HUES48 (cell line): Measurements from ENCODE around the gene POU2AF1.

ENCODE experiments used
- H3K27ac ChIP-seq: one replicate; pipeline ENCODE4 v1.7.0; 2013; ENCODE audit warnings: low read depth, low read length, inconsistent platforms
- H3K27me3 ChIP-seq: 2 replicates; pipeline ENCODE4 v1.6.1; 2013; ENCODE audit warnings: mild to moderate bottlenecking, low read length; ENCODE audit not compliant: control insufficient read depth, insufficient read depth
- H3K36me3 ChIP-seq: 2 replicates; pipeline ENCODE4 v1.6.1; 2013; ENCODE audit warnings: low read length; ENCODE audit not compliant: control insufficient read depth, insufficient read depth
- H3K4me1 ChIP-seq: 2 replicates; pipeline ENCODE4 v1.6.1; 2013; ENCODE audit warnings: mild to moderate bottlenecking, low read length; ENCODE audit not compliant: control insufficient read depth, insufficient read depth
- H3K4me3 ChIP-seq: 2 replicates; pipeline ENCODE4 v1.5.1; 2013; ENCODE audit warnings: mild to moderate bottlenecking, low read depth, low read length
- H3K9ac ChIP-seq: 2 replicates; pipeline ENCODE4 v1.6.1; 2013; ENCODE audit warnings: mild to moderate bottlenecking, low read depth, low read length, moderate library complexity
- H3K9me3 ChIP-seq: 2 replicates; pipeline ENCODE4 v1.6.1; 2013; ENCODE audit warnings: low read length; ENCODE audit not compliant: control insufficient read depth, insufficient read depth

POU2AF1 gene

DNA sequence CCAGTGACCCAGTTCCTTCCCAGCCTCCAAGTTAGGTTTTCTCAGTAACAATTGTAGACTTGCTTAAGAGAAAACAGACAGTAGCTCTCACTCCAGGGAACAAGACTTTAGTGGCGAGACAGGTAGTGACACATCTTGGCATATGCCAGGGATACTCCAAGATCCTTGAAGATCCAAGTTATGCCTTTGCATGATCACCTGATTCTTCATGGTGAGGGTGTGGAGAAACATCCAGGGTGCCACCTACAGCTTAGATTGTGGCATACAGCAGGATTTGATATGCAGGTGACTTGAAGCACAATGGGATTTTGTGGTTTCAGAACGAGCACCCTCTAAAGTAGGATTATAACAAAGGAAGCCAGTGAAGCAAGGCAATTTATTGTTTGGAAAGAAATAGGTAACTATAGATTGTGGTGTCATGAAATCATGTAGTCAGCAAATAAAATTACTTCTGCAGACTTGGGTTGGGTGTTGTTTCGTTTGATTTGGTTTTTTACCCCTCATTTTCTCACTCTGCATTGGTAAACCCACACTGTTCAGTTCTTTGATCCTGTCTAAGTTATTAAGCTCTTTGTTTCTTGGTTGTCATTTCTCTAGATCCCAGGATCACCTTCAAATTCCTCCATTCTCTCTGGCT, 71.5 kb downstream of the POU2AF1 start:
- Histone ChIP-seq H3K4me3 (no peak overlapping the region), H3K4me1 (peaks cover 12% of the 10 kb centered on the region), H3K27me3 (no peaks in the 10 kb centered on the region), H3K36me3 (no peaks in the 10 kb centered on the region), H3K9ac (no peak overlapping the region), H3K27ac (no peak overlapping the region), H3K9me3 (no peaks in the 10 kb centered on the region)

DNA sequence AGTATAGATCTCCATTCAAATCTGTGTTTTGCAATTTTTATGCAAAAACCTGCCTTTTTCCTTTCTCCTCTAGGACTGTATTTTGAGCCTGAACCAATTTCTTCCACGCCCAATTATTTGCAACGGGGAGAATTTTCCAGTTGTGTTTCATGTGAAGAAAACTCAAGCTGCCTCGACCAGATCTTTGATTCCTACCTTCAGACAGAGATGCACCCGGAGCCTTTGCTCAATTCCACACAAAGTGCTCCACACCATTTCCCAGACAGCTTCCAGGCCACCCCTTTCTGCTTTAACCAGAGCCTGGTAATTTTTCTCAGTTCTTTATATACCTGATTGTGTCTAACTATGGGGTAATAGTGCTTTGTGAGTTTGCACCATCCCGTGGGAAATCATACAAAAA, 72.8 kb downstream of the POU2AF1 start:
- H3K9ac ChIP-seq: no peak overlapping the region
- no peak overlapping the region for H3K27ac ChIP-seq
- H3K36me3 ChIP-seq: no peaks in the 10 kb centered on the region
- 0 out of 2 replicates have a peak, but pooled peaks cover 3% of the 10 kb centered on the region for H3K27me3 ChIP-seq
- peaks cover 17% of the 10 kb centered on the region for H3K4me1 ChIP-seq
- no peaks in the 10 kb centered on the region for H3K9me3 ChIP-seq
- H3K4me3 ChIP-seq: no peak overlapping the region

DNA sequence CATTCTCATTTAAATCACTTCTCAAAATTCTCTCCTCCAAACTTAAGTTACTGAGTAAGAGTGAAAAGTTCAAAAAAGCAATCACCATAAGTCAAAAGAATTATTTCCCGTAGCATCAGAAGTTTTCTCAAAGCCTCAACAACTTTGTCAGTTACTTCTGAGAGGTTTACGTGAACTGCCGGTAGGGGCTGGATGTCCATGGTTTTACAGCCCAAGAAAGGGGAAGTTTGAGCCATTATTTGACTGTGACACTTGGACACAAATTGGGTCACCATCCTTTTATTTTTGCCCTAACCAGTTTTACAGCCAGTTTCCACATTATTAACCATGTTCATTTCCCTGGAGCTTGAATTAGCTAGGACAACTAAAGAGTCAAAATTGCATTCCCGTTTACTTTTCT, 73.2 kb downstream of the POU2AF1 start:
- Histone ChIP-seq H3K27me3 (peaks cover 8% of the 10 kb centered on the region; the same call in 1 of the 2 replicates), H3K4me1 (peaks cover 17% of the 10 kb centered on the region), H3K36me3 (no peaks in the 10 kb centered on the region), H3K9ac (no peak overlapping the region), H3K9me3 (no peaks in the 10 kb centered on the region), H3K4me3 (no peak overlapping the region), H3K27ac (no peak overlapping the region)

DNA sequence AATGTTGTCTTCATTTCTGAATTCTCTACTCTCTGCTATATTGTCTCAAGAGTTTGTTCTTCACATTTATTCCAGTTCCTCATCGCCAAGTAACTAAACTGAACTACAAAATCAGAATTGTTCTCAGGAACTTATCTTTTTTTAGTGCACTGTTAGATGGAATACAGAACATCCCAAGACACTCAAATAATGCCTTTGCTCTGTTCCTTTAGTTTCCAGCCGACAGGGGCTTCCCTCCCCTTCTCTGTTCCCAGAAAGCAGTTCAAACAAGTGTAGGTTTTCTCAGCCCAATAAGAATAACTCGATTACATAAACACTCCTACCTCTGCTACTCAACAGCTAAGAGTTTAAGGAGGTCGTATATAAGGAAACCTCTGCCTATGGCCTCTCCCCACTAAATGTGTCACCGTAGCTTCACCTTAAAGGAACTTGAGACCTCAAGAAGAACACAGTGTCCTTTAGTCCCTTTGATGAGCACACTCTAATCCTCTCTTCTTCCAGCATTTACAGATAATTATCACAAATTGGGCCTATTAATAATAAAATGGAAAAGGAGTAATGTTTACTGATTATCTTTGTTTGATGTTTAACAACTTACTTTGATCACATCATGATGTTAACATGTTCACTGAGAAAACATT, 73.8 kb downstream of the POU2AF1 start:
- no peak overlapping the region for H3K9ac ChIP-seq
- H3K27me3 ChIP-seq: peaks cover 13% of the 10 kb centered on the region
- no peak overlapping the region for H3K4me3 ChIP-seq
- no peak overlapping the region for H3K27ac ChIP-seq
- no peaks in the 10 kb centered on the region for H3K9me3 ChIP-seq
- H3K4me1 ChIP-seq: peaks cover 20% of the 10 kb centered on the region
- no peaks in the 10 kb centered on the region for H3K36me3 ChIP-seq

DNA sequence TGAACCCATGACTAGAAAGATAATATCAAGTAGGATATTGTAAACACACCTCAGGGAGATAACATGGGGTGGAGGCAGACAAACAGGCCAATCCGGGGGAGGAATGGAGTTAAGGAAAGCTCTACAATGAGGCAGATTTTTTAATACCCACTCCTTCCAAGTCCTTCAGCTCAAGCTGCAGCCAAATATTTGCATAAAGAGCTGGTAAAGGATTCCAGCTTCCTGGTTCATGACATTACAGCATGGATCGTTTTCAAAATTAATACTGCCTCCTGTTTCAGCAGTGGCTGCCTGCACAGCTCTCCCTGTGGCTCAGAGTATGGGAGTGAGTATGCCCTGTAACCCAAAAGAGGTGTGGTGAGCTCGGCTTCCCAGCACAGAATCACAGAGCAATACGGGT, 75.6 kb downstream of the POU2AF1 start:
- peaks cover 29% of the 10 kb centered on the region for H3K27me3 ChIP-seq
- no peaks in the 10 kb centered on the region for H3K36me3 ChIP-seq
- peaks cover 25% of the 10 kb centered on the region for H3K4me1 ChIP-seq
- no peak overlapping the region for H3K9ac ChIP-seq
- H3K9me3 ChIP-seq: no peaks in the 10 kb centered on the region
- no peak overlapping the region for H3K4me3 ChIP-seq
- H3K27ac ChIP-seq: no peak overlapping the region

DNA sequence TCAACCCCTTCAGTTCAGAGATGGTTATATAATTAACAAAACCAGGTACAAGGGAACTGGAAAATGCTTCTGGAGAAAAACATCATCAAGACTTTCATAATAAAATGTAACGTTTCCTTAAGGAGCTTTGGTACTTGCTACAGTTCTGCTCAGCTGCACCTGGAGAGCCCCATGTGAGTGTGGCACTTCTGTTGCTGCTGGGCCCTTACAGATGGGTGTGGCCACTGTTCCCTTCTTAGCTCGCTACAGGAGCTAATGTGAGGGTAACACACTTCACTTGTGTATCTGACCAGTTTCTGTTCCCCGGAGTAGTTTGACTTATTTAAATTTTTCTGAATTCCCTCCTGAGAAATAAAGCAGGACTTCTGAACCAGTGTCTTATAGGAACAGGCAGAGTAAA, 76.8 kb downstream of the POU2AF1 start:
- Histone ChIP-seq H3K4me1 (peaks cover 30% of the 10 kb centered on the region), H3K27ac (no peak overlapping the region), H3K36me3 (no peaks in the 10 kb centered on the region), H3K4me3 (no peak overlapping the region), H3K9ac (no peak overlapping the region), H3K9me3 (no peaks in the 10 kb centered on the region), H3K27me3 (peaks cover 37% of the 10 kb centered on the region)
